GM21576 (cell line): ENCODE measurements around the gene SUDS3.
"Not testable (repeated sequence)": the region's sequence is repeated elsewhere in the genome, so short reads cannot be mapped to it uniquely, and the experiment has no call there.

Source experiments
- ATAC-seq: cut with Tn5 transposase; IDR thresholded peaks from one replicate; pipeline ENCODE4 v1.9.1; 2021; ENCODE audit warnings: mild to moderate bottlenecking, moderate library complexity; ENCODE audit not compliant: unreplicated experiment

SUDS3 gene

GRCh38 chr12:118376089-118377020 is at the start of gene SUDS3:
Gene SUDS3, plus strand, starts transcription at chr12:118376555. Its CDS starts 137 bp downstream, at chr12:118376692.
- ATAC-seq = peak; percentile 25

GRCh38 chr12:118326991-118327390 is 49.4 kb upstream of the SUDS3 start:
- ATAC-seq = no peak

DNA sequence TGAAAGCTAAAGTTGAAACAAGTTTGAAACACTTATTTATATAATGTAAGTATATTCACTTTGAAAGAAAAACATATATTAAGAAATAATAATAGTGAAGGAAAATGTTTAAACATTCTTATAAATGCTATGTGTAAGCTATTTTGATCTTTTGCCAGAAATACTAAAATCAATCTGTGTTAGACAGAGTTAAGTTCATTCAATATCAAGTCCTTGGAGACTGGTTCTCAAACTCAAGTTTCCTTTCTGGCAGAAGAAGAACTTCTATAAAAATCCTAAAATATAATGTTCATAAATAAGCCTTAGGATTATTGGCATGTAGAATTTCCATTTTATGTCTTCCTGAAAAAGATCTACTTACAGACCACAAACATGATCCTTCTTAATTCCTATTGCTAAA is 49.0 kb upstream of the SUDS3 start:
- no peak for ATAC-seq

DNA sequence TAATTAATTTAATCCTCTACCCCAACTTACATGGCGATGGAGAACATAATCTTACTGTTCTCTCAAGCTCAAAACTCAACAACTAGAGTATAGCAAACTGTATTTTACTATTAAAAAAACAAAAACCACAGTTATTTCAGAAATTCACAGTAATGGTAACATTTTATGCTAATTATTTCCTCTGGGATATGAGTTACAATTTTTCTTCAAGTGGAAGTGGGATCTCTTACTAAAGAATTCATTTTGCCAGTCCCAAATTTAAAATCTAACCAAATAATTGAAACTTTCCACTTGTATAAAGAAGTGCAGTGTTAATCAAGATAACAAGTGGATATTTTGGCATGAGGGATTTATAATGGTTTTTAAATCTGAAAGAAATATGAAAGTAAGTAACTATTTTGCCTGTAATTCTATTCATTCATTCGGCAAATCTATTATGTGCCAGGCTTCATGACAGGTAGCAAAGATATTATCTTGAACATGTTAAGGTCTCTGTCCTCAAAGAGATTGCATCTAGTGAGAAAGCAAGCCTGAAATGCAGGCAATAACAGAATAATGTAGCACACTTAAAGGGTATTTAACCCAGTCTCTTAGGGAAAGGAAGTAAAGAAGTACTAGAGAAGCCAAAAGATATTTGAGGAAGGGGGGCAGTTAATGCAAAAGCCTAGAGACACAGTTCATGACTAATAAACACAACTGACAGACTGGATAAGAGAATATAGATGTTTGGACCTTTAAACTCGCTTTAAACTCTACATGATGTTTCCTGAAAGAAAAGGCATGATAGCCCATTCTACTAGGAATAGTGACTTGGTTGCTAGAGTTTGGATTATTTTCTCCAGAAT is 47.6 kb upstream of the SUDS3 start:
- no peak for ATAC-seq

GRCh38 chr12:118330421-118331018 is 45.8 kb upstream of the SUDS3 start:
- peak; percentile 85 for ATAC-seq

DNA sequence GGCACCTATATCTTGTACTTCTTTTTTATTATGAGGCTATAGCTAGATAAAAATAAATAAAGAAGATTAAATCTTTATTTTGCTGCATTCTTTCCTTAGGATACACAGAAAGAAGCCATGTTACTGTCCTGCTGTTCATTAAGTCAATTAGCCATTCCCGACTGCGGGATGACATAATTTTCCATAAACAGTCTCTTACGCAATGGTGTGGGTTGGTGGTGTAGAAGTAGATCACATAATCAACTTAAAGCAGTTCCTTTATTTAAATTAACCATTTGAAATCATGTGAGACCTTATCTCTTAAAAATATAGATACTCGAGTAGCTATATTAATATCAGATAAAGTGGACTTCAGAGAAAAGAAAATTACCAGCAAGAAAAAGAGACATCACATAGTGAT is 43.8 kb upstream of the SUDS3 start:
- ATAC-seq = no peak

DNA sequence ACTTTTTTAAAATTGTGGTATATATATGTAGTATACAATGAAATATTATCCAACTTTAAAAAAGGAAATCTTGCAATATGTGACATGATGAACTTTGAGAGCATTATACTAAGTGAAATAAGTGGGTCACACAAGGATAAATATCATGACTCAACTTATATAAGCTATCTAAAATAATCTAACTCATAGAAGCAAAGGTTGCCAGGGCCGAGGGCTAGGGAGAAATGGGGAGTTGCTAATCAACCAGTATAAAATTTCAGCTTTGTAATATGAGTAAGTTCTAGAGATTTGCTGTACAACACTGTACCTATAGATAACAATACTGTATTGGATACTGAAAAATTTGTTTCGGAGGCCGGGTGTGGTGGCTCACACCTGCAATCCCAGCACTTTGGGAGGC is 42.1 kb upstream of the SUDS3 start:
- no peak for ATAC-seq

DNA sequence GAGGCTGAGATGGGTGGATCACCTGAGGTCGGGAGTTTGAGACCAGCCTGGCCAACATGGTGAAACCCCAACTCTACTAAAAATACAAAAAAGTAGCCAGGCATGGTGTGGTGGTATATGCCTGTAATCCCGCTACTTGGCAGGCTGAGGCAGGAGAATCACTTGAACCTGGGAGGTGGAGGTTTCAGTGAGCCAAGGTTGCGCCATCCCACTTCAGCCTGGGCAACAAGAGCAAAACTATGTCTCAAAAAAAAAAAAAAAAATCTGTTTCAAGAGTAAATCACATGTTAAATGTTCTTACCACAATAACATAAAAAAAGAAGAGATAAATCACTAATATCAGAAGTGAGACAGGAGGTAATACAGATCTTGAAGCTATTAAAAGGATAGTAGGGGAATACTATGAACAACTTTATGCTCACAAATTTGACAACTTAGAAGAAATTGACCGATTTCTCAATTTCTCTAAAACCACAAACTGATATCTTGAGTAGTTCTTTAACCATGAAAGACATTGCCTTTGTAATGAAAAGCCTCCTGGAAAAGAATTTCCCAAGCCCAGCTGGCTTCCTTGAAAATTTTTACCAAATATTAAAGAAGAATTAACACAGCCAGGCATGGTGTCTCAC is 41.3 kb upstream of the SUDS3 start:
- no peak for ATAC-seq

- ATAC-seq = no peak
Measured at GRCh38 chr12:118336123-118336522, 40.2 kb upstream of the SUDS3 start.

DNA sequence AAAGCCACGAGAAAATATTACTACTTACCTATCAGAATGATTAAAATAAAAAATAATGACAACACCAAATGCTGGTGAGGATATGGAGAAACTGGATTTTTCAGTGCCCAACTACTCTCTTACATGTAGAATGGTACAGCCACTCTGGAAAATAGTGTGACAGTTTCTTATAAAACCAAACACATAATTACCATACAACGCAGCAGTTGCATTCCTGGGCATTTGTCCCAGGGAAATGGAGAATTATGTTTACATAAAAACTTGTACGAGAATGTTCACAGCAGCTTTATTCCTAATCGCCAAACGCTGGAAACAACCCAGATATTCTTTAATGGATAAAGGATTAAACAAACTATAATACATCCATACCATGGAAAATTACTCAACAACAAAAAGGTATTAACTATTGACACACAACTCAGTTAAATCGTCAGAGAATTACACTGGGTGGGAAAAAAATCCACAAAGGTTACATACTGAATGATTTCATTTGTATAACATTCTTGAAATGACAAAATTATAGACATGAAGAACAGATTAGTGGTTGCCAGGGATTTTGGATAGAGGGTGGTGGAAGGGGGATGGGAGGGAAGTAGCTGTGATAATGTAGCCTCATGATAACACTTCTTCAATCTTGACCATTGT is 39.0 kb upstream of the SUDS3 start:
- no peak for ATAC-seq

DNA sequence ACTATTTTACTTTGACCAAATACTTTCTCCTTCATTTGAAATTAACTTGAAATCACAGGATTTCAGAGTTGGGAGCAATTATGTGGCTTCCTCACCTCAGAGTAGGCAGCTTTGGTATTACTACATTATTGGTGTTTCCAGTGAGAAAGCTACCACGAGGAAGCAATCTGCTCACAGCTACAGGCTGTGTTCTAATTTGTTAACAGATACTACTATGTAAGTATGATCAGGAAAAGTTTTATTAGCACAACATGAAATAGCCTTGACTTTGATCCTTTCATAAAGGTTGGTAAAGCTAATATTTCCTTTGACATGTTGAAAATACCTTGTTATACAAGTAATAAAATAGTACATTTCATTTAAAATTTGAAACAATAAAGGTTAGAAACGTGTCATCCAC is 34.3 kb upstream of the SUDS3 start:
- no peak for ATAC-seq

GRCh38 chr12:118344829-118345228 is 31.5 kb upstream of the SUDS3 start:
- no peak for ATAC-seq

DNA sequence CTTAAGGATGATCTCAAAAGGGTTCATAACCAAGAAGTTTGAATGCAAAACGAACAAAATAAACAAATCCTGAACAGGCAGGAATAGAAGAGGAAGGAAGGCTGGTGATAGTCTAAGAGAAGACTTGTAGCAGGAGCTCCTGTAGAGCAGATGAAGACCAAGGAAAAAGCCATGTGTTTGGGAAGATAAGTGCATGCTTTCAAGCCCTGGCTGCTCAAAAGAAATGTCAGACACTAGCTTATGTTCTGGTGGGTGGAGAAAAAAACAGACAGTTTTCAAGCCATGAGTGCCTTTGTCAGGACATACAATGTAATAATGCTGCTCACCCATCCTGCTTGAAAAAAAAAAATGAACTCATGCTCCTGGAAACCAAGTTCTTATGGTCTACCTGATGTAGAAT is 31.0 kb upstream of the SUDS3 start:
- no peak for ATAC-seq

DNA sequence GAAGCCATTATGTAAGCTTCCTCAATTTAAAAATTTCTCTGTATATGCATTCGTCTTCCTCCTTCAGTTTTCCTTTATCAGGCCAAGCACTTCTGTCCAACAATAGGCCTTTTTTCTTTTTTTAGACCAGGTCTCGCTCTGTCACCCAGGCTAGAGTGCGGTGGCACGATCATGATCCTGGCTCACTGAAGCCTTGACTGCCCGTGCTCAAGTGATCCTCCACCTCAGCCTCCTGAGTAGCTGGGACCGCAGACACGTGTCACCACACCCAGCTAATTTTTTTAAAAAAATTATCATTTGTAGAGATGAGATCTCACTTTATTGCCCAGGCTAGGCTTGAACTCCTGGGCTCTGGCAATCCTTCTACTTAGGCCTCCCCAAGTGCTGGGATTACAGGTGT is 29.5 kb upstream of the SUDS3 start:
- ATAC-seq = peak; percentile 70

- ATAC-seq = no peak
Measured at GRCh38 chr12:118347916-118348315, 28.4 kb upstream of the SUDS3 start.

DNA sequence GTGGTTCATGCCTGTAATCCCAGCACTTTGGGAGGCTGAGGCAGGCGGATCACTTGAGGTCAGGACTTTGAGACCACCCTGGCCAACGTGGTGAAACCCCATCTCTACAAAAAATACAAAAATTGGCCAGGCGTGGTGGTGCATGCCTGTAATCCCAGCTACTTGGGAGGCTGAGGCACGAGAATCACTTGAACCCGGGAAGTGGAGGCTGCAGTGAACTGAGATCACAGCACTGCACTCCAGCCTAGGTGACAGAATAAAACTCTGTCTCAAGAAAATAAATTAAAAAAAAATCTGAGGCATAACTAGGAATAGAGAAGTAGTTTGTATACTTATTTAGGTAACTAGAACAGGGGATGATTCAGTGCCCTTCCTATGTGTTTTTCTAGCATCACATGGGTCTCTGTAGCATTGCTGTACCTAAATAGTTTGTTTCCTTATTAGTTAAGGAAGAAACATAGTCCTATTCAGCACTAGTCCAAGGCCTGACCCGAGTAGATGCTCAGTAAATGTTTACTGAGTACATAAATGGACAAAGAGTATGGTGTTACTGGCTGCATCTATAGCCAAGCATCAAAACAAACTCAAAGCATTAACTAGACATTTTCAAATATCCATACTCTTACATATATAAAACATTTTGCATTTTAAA is 25.3 kb upstream of the SUDS3 start:
- no peak for ATAC-seq

DNA sequence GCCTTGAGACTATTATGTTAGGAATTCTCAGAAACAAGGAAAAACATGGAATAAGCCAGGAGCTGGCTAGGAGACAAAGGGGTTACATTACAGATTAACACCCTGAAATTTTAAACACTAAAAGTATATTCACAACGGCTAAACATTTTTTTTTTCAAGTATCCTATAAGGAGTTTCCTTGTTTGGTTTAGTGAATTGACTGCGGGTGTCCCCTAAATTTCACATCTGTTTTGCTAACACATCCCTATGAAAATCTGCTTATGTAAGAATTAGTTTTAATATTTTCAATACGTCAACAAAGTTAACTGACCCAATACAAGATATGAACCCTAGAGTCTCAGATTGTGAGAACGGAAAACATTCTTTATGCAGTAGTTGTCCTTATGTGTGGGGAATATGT is 22.6 kb upstream of the SUDS3 start:
- ATAC-seq = no peak

DNA sequence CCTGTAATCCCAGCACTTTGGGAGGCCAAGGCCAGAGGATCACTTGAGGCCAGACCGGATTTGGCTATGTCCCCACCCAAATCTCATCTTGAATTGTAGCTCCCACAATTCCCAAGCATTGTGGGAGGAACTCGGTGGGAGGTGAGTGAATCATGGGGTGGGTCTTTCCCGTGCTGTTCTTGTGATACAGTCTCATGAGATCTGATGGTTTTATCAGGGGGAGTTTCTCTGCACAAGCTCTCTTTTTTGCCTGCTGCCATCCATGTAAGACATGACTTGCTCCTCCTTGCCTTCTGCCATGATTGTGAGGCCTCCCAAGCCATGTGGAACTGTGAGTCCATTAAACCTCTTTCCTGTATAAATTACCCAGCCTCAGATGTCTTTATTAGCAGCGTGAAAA is 21.9 kb upstream of the SUDS3 start:
- ATAC-seq = not testable (repeated sequence)

DNA sequence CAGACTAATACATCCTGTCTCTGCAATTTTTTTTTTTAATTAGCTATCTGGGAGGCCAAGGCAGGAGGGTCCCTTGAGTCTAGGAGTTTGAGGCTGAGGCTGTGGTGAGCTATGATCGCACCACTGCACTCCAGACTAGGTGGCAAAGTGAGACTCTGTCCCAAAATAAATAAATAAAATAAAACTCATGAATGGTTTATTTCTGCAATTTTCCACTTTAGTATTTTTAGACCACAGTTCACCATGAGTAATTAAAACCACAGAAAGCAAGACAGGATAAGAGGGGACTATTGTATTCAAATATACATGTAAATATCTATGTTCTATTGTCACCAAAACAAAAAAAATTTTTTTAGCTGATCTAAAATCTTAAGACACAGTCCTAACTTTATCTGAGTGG is 21.5 kb upstream of the SUDS3 start:
- ATAC-seq = no peak

- no peak for ATAC-seq
Measured at GRCh38 chr12:118355843-118356242, 20.5 kb upstream of the SUDS3 start.
